ENCODE measurements around the gene UBC.

UBC gene

GRCh38 chr12:124914392-124915238 is at the start of gene UBC (continued):
- TF ChIP-seq KLF8 (tag by site-specific recombination; IDR thresholded peaks at IDR 0.05) (peak; percentile 100), HOXA7 (CRISPR knock-in tag; IDR thresholded peaks at IDR 0.05; ENCODE audit: borderline replicate concordance) (no peak), OSR2 (tag by site-specific recombination; IDR thresholded peaks at IDR 0.05) (peak; percentile 42; the same call in 1 of the 2 replicates), ZNF18 (tag by site-specific recombination; IDR thresholded peaks at IDR 0.05) (peak; percentile 80), REPIN1 (tag by site-specific recombination; IDR thresholded peaks at IDR 0.05; ENCODE audit: low read depth) (peak; percentile 98), ZNF677 (tag by site-specific recombination; IDR thresholded peaks at IDR 0.05) (peak; percentile 67; the same call in 1 of the 2 replicates), ZNF626 (tag by site-specific recombination; IDR thresholded peaks at IDR 0.05) (no peak), SALL2 (tag by site-specific recombination; IDR thresholded peaks at IDR 0.05; ENCODE audit: borderline replicate concordance) (peak; percentile 99), HOXC10 (CRISPR knock-in tag; IDR thresholded peaks at IDR 0.05) (no peak), ZBTB6 (tag by site-specific recombination; IDR thresholded peaks at IDR 0.05) (peak; percentile 30; the same call in 1 of the 2 replicates), ZBTB1 (tag by site-specific recombination; IDR thresholded peaks at IDR 0.05) (no peak), ZNF585B (tag by site-specific recombination; IDR thresholded peaks at IDR 0.05) (no peak), ZXDB (tag by site-specific recombination; IDR thresholded peaks at IDR 0.05) (peak; percentile 99), ZNF768 (tag by site-specific recombination; IDR thresholded peaks at IDR 0.05) (peak; percentile 40; the same call in 1 of the 2 replicates), IKZF3 (tag by site-specific recombination; IDR thresholded peaks at IDR 0.05) (peak; percentile 56; the same call in 1 of the 2 replicates), ZNF558 (tag by site-specific recombination; IDR thresholded peaks at IDR 0.05) (peak; percentile 80), ZBTB26 (tag by site-specific recombination; optimal IDR thresholded peaks at IDR 0.05) (peak; percentile 90), ZNF561 (tag by site-specific recombination; IDR thresholded peaks at IDR 0.05; ENCODE audit: borderline replicate concordance) (peak; percentile 96), PATZ1 (tag by site-specific recombination; IDR thresholded peaks at IDR 0.05) (peak; percentile 91), ZNF624 (tag by site-specific recombination; IDR thresholded peaks at IDR 0.05) (peak; percentile 82; the same call in 1 of the 2 replicates), ZNF121 (tag by site-specific recombination; IDR thresholded peaks at IDR 0.05) (peak; percentile 43; the same call in 1 of the 2 replicates), ZNF692 (tag by site-specific recombination; IDR thresholded peaks at IDR 0.05) (peak; percentile 93), ZNF670 (tag by site-specific recombination; IDR thresholded peaks at IDR 0.05; ENCODE audit: low read depth) (no peak), ZNF24 (tag by site-specific recombination; IDR thresholded peaks at IDR 0.05) (peak; percentile 99), ZNF488 (tag by site-specific recombination; IDR thresholded peaks at IDR 0.05) (peak; percentile 89; the same call in 1 of the 2 replicates), ZFP3 (tag by site-specific recombination; IDR thresholded peaks at IDR 0.05; ENCODE audit: low read depth) (no peak), ZBTB49 (tag by site-specific recombination; IDR thresholded peaks at IDR 0.05; ENCODE audit: low read depth) (0 out of 2 replicates have a peak, but pooled peaks have one; percentile 54), ZNF169 (tag by site-specific recombination; IDR thresholded peaks at IDR 0.05) (peak; percentile 45; the same call in 1 of the 2 replicates), ZNF473 (tag by site-specific recombination; IDR thresholded peaks at IDR 0.05) (no peak)

All from HEK293 (cell line).